Esophagus squamous epithelium (tissue), 5 donors: Measurements from ENCODE around the gene SPINT2. TPM values are rescaled to one million over a fixed set of nuclear protein-coding genes. Genes with fewer than 3 reads are reported as not detected.

Source experiments
- DNase-seq: peaks from one replicate; lab custom pipeline; 2025; lab: John Stamatoyannopoulos, UW
- H3K27ac ChIP-seq, 4 donors: fragments of 200-600 bp; sonication (generic); one replicate each; pipeline ENCODE4 v1.5.1; 2016 to 2019; ENCODE audit warnings: mild to moderate bottlenecking in 1 of 4
- H3K27me3 ChIP-seq, 4 donors: fragments of 200-600 bp; sonication (generic); 1 replicate in 3 of 4; 2 replicates in 1 of 4; pipeline versions ENCODE4 v1.5.1 to v1.6.0; 2017 to 2021; ENCODE audit warnings: antibody characterized with exemption in 1 of 4
- H3K36me3 ChIP-seq, 3 donors: fragments of 200-600 bp; sonication (generic); one replicate each; pipeline ENCODE4 v1.5.1; 2016 to 2019
- H3K4me1 ChIP-seq, 3 donors: fragments of 200-600 bp; sonication (generic); one replicate each; pipeline ENCODE4 v1.5.1; 2017 to 2019
- H3K4me3 ChIP-seq, 4 donors: fragments of 200-600 bp; sonication (generic); 1 replicate in 3 of 4; 2 replicates in 1 of 4; pipeline ENCODE4 v1.5.1; 2016 to 2019; ENCODE audit warnings: mild to moderate bottlenecking in 2 of 4, moderate library complexity in 1 of 4
- H3K9me3 ChIP-seq, 3 donors: fragments of 200-600 bp; sonication (generic); one replicate each; pipeline ENCODE4 v1.5.1; 2016 to 2019
- CTCF ChIP-seq, 6 experiments: fragments of 450-650 bp in 4 of 6; fragments of 200-600 bp in 2 of 6; sonication (generic) in 2 of 6; IDR thresholded peaks; one replicate each; pipeline ENCODE4 v1.5.1; 2016 to 2019; ENCODE audit warnings: antibody characterized with exemption in 6 of 6, mild to moderate bottlenecking in 4 of 6, moderate library complexity in 4 of 6
- POLR2A ChIP-seq, 4 donors: fragments of 450-650 bp; IDR thresholded peaks; one replicate each; pipeline ENCODE4 v1.6.1; 2017; ENCODE audit warnings: antibody characterized with exemption in 4 of 4, mild to moderate bottlenecking in 4 of 4, moderate library complexity in 3 of 4
- WGBS, 2 donors: methylation state at CpG; one replicate each; pipeline ENCODE4 v1.1.5; 2018; 5-methylcytosine and 5-hydroxymethylcytosine counted together
- intact Hi-C: fragments of 100-400 bp; cut with DNase I; formaldehyde crosslinking; loops from one replicate; pipeline ENCODE4 v1.15.0; 2022
- total RNA-seq, 4 donors: library from RNA; depleted of rRNA; stranded (reverse); fragments of >200 nt; gene quantifications; one replicate each; pipeline ENCODE4 v1.1.0, GENCODE V29; 2016
- donor health status: DM: yes; HTN: yes; CAD: no.

SPINT2 gene
- total RNA-seq, 4 donors from 2014 or later = 345 to 663 (median 433) TPM

DNA sequence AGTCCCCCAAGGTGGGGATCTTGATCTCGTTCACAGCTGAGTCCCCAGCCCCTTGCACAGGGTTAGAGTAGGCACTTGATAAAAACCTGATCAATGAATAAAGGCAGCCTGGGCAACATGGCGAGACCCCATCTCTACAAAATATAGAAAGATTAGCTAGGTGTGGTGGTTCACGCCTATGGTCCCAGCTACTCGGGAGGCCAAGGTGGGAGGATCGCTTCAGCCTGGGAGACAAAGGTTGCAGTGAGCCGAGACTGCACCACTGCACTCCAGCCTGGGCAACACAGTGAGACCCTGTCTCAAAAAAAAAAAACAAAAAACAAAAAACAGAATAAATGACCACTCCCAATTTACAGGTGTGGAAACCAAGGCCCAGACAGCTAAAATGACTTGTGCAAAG, 46.6 kb downstream of the SPINT2 start:
- TF ChIP-seq CTCF (IDR thresholded peaks at IDR 0.05) (no peak), POLR2A (IDR thresholded peaks at IDR 0.05) (no peak)
- Histone ChIP-seq H3K27me3 (no peaks in the 10 kb centered on the region), H3K9me3 (no peaks in the 10 kb centered on the region), H3K4me1 (peaks cover under 1 to 20% (median 8%) of the 10 kb centered on the region in 3 donors), H3K4me3 (no peak overlapping the region), H3K36me3 (peaks cover 10 to 37% (median 10%) of the 10 kb centered on the region in 3 donors), H3K27ac (no peak overlapping the region)
- 93 to 100% methylated on average over 4 to 5 of the region's 6 CpGs for WGBS, 2 donors
- no peak for DNase-seq
- intact Hi-C loops = no loop called here

DNA sequence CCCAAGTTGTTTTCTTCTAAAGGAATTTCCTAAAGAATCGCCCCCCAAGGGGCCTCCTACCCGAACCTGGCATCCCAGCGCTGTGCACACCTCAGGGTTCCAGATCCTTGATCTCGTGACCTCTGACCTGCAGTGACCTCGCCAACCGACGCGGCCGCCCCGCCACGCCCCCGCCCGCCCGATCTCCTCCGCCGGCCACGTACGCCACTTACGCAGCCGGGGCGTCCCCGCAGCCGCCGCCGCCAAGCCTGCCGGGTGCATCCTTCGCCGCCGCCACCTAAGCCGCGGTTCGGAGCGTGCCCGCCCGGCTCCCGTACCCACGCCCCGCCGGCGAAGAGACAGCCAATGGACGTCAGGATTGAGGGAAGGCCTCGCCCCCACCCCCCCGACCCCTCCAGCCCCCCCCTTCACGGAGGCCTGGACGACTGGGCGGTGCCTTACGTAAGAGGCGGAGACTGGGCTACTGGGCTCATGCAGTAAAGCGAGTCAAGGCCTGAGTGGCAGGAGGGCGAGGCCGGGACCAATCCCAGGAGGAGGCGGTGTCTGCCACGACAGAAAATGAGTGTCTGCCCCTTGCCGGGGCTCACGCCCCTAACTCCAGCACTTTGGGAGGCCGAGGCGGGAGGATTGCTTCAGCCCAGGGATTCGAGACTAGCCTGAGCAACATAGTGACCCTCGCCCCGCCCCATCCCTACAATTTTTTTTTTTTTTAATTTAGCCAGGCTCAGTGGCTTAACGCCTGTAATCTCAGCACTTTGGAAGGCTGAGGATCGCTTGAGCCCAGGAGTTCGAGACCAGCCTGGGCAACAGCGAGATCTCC, 51.5 kb downstream of the SPINT2 start, which contains the start of gene YIF1B:
Gene YIF1B (minus strand): TSS at position 291 of the 820 bp plus-strand sequence. CDS start 30 bp downstream, at position 261.
- Histone ChIP-seq H3K27ac (peak within 1 kb of the TSS; percentile 70 to 93 (median 90)), H3K9me3 (no peaks in the 10 kb centered on the region), H3K4me1 (peaks cover 25 to 69% (median 26%) of the 10 kb centered on the region in 3 donors), H3K27me3 (no peaks in the 10 kb centered on the region), H3K4me3 (peak within 1 kb of the TSS; percentile 36 to 75 (median 56)), H3K36me3 (no peaks in the 10 kb centered on the region)
- WGBS, 2 donors = 1 to 2% methylated on average over 25 to 28 of the region's 64 CpGs
- peak; percentile 84 for DNase-seq
- intact Hi-C loops = no loop called here
- TF ChIP-seq POLR2A (IDR thresholded peaks at IDR 0.05) (peak in 1 of 4 donors; percentile 43), CTCF (IDR thresholded peaks at IDR 0.05) (no peak)

- Histone ChIP-seq H3K4me1 (peaks cover 32 to 76% (median 33%) of the 10 kb centered on the region in 3 donors), H3K4me3 (peak overlapping the region; percentile 36 to 75 (median 56)), H3K27ac (peak overlapping the region; percentile 70 to 93 (median 90)), H3K36me3 (no peaks in the 10 kb centered on the region), H3K27me3 (no peaks in the 10 kb centered on the region), H3K9me3 (no peaks in the 10 kb centered on the region)
- no peak for DNase-seq
- intact Hi-C loops = no loop called here
- 24 to 34% methylated on average over 7 to 8 of the region's 8 CpGs for WGBS, 2 donors
- no peak for TF ChIP-seq POLR2A (IDR thresholded peaks at IDR 0.05)
Observed at GRCh38 chr19:38316477-38317067, 52.2 kb downstream of the SPINT2 start.

DNA sequence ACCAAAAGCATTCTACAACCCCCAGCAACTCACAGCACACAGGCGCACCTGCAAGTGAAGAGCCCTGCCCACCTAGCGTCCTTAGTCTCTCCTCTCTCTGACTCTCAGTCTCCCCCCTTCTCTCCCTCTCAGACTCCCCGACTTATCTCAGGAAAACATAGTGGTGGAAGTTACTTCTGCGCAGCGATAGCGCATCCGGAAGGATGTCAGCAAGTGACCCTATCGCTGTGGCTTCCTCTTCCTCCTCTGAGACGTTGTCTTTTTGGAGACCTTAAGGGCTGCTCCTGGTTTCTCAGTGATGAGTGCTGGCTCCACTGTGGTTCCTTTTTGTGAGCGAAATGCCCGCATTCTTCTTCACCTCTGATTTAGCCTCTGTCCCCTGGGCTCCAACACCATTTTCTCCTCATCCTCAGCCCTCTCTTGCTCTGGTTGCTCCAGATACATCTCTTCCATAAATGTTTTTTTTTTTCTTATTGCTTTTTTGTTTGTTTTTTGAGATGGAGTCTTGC, 52.8 kb downstream of the SPINT2 start:
- Histone ChIP-seq H3K9me3 (no peaks in the 10 kb centered on the region), H3K4me3 (peak overlapping the region in 2 of 4 donors; percentile 15 to 75), H3K27ac (peak overlapping the region; percentile 70 to 93 (median 90)), H3K36me3 (no peaks in the 10 kb centered on the region), H3K4me1 (peaks cover 34 to 82% (median 38%) of the 10 kb centered on the region in 3 donors), H3K27me3 (no peaks in the 10 kb centered on the region)
- TF ChIP-seq CTCF (IDR thresholded peaks at IDR 0.05) (no peak), POLR2A (IDR thresholded peaks at IDR 0.05) (no peak)
- intact Hi-C loops = no loop called here
- WGBS, 2 donors = 49 to 71% methylated on average over 11 of the region's 11 CpGs
- DNase-seq = no peak

DNA sequence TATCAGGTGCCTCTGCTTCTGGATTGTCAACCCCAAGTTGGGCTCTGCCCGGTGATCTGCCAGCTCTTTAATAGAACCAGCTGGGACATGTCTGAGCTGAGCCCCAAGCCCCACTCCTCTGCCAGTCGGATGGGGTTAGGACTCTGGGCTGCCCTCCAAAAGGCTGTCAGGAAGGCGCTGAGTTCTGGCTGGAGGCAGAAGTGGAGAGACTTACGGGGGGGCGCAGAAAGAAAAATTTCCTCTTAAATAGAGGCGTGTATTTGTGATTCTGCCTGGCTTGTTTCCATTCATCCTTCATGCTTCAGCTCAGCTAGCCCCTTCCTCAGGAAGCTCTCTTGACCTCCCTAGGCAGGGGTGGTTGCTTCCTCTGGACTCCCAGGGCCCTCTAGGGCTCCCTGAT, 54.3 kb downstream of the SPINT2 start:
- intact Hi-C loops = no loop called here
- no peak for DNase-seq
- TF ChIP-seq CTCF (IDR thresholded peaks at IDR 0.05) (no peak), POLR2A (IDR thresholded peaks at IDR 0.05) (no peak)
- peaks cover 34 to 95% (median 50%) of the 10 kb centered on the region in 3 donors for H3K4me1 ChIP-seq
- no peaks in the 10 kb centered on the region for H3K9me3 ChIP-seq
- H3K4me3 ChIP-seq = peak overlapping the region in 2 of 4 donors; percentile 80 to 86
- H3K36me3 ChIP-seq = peaks cover 0 to 6% (median 0%) of the 10 kb centered on the region in 3 donors
- 24 to 56% methylated on average over 3 to 4 of the region's 6 CpGs for WGBS, 2 donors
- H3K27ac ChIP-seq = peak overlapping the region; percentile 89 to 93 (median 90)
- H3K27me3 ChIP-seq = no peaks in the 10 kb centered on the region
